Measurements from ENCODE around the gene ESPL1. TPM values are rescaled to one million over a fixed set of nuclear protein-coding genes. Genes with fewer than 3 reads are reported as not detected.

ESPL1 gene
- total RNA-seq, 1 donor from 2014 or later: 20.8 TPM

DNA sequence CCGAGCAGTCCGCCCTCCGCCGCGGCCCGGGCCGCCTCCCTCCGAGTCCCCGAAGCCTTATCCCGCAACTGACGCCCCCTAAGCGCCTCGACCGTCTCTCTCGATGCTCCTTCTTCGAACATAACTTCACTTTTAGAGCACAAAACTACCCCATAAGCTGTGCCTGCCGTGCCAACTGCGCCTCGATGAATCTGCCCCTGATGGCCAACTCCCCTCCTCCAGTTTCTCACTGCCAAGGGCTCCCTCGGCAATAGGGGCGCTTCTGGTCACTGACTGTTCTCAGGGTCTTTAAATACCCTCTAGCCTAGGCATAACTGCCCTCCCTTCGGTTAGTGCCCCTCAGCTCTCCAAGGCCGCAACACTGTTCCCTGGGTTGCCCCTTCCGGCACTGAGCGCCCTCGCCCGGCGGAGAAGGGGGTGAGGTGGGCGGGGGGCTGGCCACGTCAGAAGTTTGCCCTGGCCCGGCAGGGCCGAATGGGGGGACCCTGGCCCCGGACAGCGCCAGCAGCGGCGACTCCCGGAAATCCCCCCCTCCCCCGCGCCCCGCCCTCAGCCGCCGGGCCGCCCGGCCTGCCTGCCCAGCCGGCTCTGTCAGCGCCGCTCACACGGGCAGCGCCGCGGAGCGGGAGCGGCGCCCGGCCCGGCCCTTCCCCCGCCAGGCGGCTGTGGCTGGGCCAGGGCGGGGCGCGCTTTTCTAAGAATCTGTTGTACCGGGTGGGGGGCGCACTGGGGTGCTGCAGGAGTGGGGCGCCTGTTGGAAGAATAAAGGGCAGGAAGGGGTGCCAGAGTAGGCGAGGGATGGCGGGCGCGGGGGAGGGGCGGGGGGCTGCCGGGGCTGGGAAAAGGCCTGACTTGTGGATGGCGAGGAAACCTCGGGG, 46.7 kb upstream of the ESPL1 start:
- H3K36me3 Mint-ChIP-seq: no peaks in the 10 kb centered on the region
- TF ChIP-seq, protein P1, sequence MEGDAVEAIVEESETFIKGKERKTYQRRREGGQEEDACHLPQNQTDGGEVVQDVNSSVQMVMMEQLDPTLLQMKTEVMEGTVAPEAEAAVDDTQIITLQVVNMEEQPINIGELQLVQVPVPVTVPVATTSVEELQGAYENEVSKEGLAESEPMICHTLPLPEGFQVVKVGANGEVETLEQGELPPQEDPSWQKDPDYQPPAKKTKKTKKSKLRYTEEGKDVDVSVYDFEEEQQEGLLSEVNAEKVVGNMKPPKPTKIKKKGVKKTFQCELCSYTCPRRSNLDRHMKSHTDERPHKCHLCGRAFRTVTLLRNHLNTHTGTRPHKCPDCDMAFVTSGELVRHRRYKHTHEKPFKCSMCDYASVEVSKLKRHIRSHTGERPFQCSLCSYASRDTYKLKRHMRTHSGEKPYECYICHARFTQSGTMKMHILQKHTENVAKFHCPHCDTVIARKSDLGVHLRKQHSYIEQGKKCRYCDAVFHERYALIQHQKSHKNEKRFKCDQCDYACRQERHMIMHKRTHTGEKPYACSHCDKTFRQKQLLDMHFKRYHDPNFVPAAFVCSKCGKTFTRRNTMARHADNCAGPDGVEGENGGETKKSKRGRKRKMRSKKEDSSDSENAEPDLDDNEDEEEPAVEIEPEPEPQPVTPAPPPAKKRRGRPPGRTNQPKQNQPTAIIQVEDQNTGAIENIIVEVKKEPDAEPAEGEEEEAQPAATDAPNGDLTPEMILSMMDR (IDR thresholded peaks at IDR 0.05; ENCODE audit: unreplicated experiment): no peak
- H3K27me3 Mint-ChIP-seq (ENCODE audit: low read depth): no peaks in the 10 kb centered on the region
- H3K4me1 Mint-ChIP-seq: peaks cover 72% of the 10 kb centered on the region
- peak overlapping the region; percentile 99 for H3K27ac Mint-ChIP-seq
- DNase-seq (ENCODE audit: low spot score in 2 of 2, unreplicated experiment in 2 of 2): peak; percentile 62 to 76
- H3K9me3 Mint-ChIP-seq: no peaks in the 10 kb centered on the region
- H3K4me3 Mint-ChIP-seq: peak overlapping the region; percentile 94

DNA sequence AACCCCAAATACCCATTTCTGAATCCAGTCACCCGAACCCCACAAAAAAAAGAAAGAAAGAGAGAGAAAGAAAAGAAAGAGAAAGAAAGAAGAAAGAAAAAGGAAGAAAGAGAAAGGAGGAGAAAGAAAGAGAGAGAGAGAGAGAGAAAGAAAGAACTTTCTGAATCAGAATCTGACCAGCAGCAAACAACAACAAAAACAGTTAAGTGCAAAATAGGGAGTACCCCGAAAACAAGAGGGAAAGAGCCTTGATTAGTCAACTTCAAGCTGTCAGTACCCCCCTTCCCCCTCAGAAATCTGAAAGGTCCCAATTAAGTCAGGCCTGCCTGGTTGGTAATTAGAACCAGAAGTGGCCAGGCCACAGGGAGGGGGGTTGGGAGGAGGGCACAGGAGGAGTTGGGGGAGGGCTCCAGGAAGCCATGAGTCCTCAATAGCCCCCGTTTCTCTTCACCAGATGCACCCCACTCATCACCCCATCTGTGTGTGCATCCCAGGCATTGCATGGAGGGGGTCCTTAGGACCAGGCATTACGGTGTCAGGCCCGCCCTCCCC, 45.9 kb upstream of the ESPL1 start:
- TF ChIP-seq, protein P1 (IDR thresholded peaks at IDR 0.05; ENCODE audit: unreplicated experiment): no peak
- Mint-ChIP-seq H3K9me3 (no peaks in the 10 kb centered on the region), H3K27me3 (ENCODE audit: low read depth) (no peaks in the 10 kb centered on the region), H3K36me3 (peaks cover 4% of the 10 kb centered on the region), H3K4me1 (peaks cover 68% of the 10 kb centered on the region), H3K4me3 (peak overlapping the region; percentile 53), H3K27ac (peak overlapping the region; percentile 96)
- DNase-seq (ENCODE audit: low spot score in 2 of 2, unreplicated experiment in 2 of 2): no peak

DNA sequence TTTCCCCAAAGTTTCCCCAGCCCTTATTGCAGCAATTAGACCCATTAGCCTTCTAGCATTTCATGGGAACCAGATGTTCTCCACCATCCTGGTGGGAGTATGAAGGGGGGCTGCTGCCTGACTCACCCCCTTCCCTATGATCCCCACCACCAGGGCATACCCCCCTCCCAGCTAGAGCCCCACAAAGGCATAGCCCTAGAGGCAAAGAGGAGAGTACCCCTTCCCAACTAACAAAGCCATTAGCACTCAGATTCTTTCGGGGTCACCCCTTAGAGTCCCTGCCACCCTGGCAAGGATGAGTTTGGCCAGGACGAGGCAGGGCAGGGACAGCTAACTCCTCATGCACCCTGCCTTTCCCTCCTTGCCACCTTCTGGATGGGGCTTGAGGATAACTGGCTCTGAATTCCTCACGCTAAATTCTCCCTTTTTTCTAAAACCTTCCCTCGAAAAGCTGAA, 45.3 kb upstream of the ESPL1 start:
- no peaks in the 10 kb centered on the region for H3K9me3 Mint-ChIP-seq
- peak overlapping the region; percentile 53 for H3K4me3 Mint-ChIP-seq
- peak overlapping the region; percentile 96 for H3K27ac Mint-ChIP-seq
- DNase-seq (ENCODE audit: low spot score in 2 of 2, unreplicated experiment in 2 of 2): no peak
- peaks cover 4% of the 10 kb centered on the region for H3K36me3 Mint-ChIP-seq
- no peaks in the 10 kb centered on the region for H3K27me3 Mint-ChIP-seq (ENCODE audit: low read depth)
- TF ChIP-seq, protein P1 (IDR thresholded peaks at IDR 0.05; ENCODE audit: unreplicated experiment): no peak
- peaks cover 62% of the 10 kb centered on the region for H3K4me1 Mint-ChIP-seq

DNA sequence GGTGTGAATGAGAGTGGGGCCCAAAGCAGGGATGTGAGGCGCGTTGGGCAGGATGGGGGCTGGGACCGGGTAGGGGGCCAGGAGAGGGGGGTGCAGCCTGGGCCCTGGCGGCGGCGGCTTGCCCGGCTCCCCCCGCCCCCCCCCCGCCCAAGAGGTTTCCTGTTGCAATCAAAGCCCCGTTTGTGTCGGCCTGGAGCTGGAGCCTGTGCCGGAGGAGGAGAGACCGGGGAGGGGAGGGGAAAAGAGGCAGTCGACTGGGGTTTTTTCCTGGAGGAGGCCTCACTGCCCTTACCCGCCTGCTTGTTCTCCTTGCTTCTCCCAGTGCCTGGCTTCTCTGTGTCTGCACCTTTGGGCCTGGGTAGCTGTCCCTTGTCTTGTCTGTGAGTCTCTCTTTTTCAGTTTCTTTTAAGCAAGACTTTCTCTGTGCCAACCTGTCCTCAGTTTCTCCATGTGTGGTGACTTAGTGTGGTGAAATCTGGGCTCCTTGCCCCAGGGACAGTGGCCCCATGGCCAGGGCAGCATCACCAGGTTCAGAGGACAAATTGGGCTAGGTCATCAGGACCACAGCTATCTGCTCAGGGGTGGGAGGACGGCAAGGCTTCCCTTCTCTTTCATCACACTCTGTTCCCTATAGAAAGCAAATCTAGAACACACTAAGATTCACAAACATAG, 44.6 kb upstream of the ESPL1 start:
- peaks cover 7% of the 10 kb centered on the region for H3K36me3 Mint-ChIP-seq
- no peaks in the 10 kb centered on the region for H3K27me3 Mint-ChIP-seq (ENCODE audit: low read depth)
- TF ChIP-seq, protein P1 (IDR thresholded peaks at IDR 0.05; ENCODE audit: unreplicated experiment): no peak
- peak overlapping the region; percentile 53 for H3K4me3 Mint-ChIP-seq
- DNase-seq (ENCODE audit: low spot score in 2 of 2, unreplicated experiment in 2 of 2): no peak
- peak overlapping the region; percentile 96 for H3K27ac Mint-ChIP-seq
- H3K9me3 Mint-ChIP-seq: no peaks in the 10 kb centered on the region
- H3K4me1 Mint-ChIP-seq: peaks cover 55% of the 10 kb centered on the region

DNA sequence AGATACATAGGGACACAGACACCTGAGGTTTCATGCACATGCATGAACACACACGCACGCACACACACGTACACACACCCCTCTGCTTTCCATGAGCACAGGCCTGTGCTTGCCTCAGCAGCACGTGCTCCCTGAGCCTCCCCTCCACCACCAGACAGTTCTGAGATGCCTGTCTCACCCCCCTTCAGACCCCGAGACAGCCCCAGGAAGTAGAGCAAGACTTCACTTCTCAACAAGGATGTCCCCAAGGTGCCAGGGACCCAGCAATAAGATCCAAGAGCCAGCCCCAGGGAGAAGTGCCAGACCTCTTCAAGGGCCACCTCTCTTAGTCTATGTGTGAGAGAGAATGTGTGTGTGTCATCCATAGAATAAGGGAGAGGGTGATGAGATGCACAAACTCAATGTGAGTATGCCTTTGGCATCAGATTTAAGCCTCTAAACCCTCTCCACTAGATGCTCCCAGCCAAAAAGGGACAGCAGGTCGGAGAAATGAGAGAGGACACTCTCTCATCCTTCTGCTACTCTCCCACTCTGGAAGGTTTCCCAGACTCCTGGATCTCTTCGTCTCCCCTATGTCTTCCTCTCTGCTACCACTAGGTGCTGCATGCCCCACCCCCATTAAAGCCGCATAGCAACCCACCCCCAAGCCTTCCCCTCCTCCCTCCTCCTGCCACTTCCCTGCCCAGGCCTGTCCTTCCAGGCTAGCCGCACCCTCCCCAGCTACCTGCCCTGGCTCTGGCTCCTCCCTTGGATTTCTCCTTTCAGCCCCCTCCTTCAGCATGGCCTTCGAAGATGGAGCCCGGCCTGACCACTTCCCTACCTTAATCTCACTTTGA, 43.8 kb upstream of the ESPL1 start:
- H3K36me3 Mint-ChIP-seq: peaks cover 9% of the 10 kb centered on the region
- no peak for DNase-seq (ENCODE audit: low spot score in 2 of 2, unreplicated experiment in 2 of 2)
- peak overlapping the region; percentile 90 for H3K27ac Mint-ChIP-seq
- H3K4me3 Mint-ChIP-seq: peak overlapping the region; percentile 42
- no peaks in the 10 kb centered on the region for H3K27me3 Mint-ChIP-seq (ENCODE audit: low read depth)
- TF ChIP-seq, protein P1 (IDR thresholded peaks at IDR 0.05; ENCODE audit: unreplicated experiment): peak; percentile 39
- H3K4me1 Mint-ChIP-seq: peaks cover 52% of the 10 kb centered on the region
- H3K9me3 Mint-ChIP-seq: no peaks in the 10 kb centered on the region

Measured in mesothelial cell of epicardium (in vitro differentiated cells).